HCT116 (cell line): ENCODE measurements around the gene LHX4. TPM values are rescaled to one million over a fixed set of nuclear protein-coding genes. Genes with fewer than 3 reads are reported as not detected.

ENCODE experiments used
- ATAC-seq: fragments of 200-7000 bp; cut with Tn5 transposase; 2 replicates; pipeline ENCODE4 v1.9.1; 2020; ENCODE audit warnings: mild to moderate bottlenecking, moderate library complexity
- BruUV-seq: library from RNA; stranded (reverse); fragments of 400-500 nt; replicated peaks from 2 replicates; lab custom pipeline; 2021; lab: Mats Ljungman, UMichigan
- CTCF ChIA-PET: fragments of 300-600 bp; sonication (Branson Sonifier 250); formaldehyde crosslinking; loops from one replicate; lab custom pipeline; 2021; ENCODE audit warnings: antibody characterized with exemption; lab: Charles Lee
- POLR2A ChIA-PET: fragments of 300-600, 350-600 bp; sonication (Branson Sonifier 250); formaldehyde crosslinking; loops from one replicate; lab custom pipeline; 2021; ENCODE audit warnings: antibody characterized with exemption; lab: Charles Lee
- RAD21 ChIA-PET, 2 experiments: fragments of 300-600 bp; sonication (Branson Sonifier 250); formaldehyde crosslinking; loops; one replicate each; lab custom pipeline; 2023; ENCODE audit warnings: low total read pairs in 2 of 2; ENCODE audit not compliant: uncharacterized antibody in 2 of 2, unreplicated experiment in 2 of 2, low non-redundant PET in 1 of 2; lab: Charles Lee
- DNase-seq: peaks from one replicate; pipeline ENCODE4 v3.0.0-alpha.2; 2010; ENCODE audit warnings: low read depth, low spot score
- H2AFZ ChIP-seq: fragments of 200-600 bp; shearing (Covaris generic), sonication (generic); 2 replicates; pipeline ENCODE4 v1.6.1; 2017; ENCODE audit warnings: low read depth, mixed run types, mixed read lengths, antibody characterized with exemption, low read length; ENCODE audit not compliant: poor library complexity, severe bottlenecking
- H3K27ac ChIP-seq: 2 replicates; pipeline ENCODE4 v1.5.1; 2012; ENCODE audit warnings: low read depth, low read length
- H3K27me3 ChIP-seq: fragments of 200-600 bp; sonication (generic); 2 replicates; pipeline ENCODE4 v1.6.1; 2016; ENCODE audit warnings: mixed run types, low read length, mixed read lengths; ENCODE audit not compliant: insufficient read depth
- H3K36me3 ChIP-seq, 2 experiments: fragments of 200-500 bp in 1 of 2; fragments of 200-600 bp in 1 of 2; sonication (Bioruptor generic) in 1 of 2; sonication (generic) in 1 of 2; 2 replicates each; pipeline versions ENCODE4 v1.5.1 to v1.6.1; 2014 to 2016; ENCODE audit warnings: low read length in 2 of 2, inconsistent platforms in 1 of 2, mixed read lengths in 1 of 2, mixed run types in 1 of 2; ENCODE audit not compliant: insufficient read depth in 2 of 2, control insufficient read depth in 1 of 2
- H3K4me1 ChIP-seq, 2 experiments: fragments of 200-600 bp in 1 of 2; sonication (generic) in 1 of 2; 2 replicates each; pipeline versions ENCODE4 v1.5.1 to v1.6.1; 2012 to 2017; ENCODE audit warnings: low read length in 2 of 2, inconsistent platforms in 1 of 2, mild to moderate bottlenecking in 1 of 2, mixed read lengths in 1 of 2, mixed run types in 1 of 2, moderate library complexity in 1 of 2; ENCODE audit not compliant: insufficient read depth in 2 of 2, control insufficient read depth in 1 of 2
- H3K4me2 ChIP-seq: fragments of 200-600 bp; sonication (generic); 2 replicates; pipeline ENCODE4 v1.6.1; 2017; ENCODE audit warnings: mixed run types, low read length, mixed read lengths
- H3K4me3 ChIP-seq, 2 experiments: fragments of 200-600 bp in 1 of 2; sonication (generic) in 1 of 2; replicated peaks in 1 of 2; 2 replicates each; pipeline ENCODE4 v1.5.1; 2011 to 2016; ENCODE audit warnings: low read length in 2 of 2, control low read depth in 1 of 2, low read depth in 1 of 2, mild to moderate bottlenecking in 1 of 2, mixed read lengths in 1 of 2, mixed run types in 1 of 2
- H3K79me2 ChIP-seq: fragments of 200-600 bp; sonication (generic); 2 replicates; pipeline ENCODE4 v1.6.1; 2017; ENCODE audit warnings: mild to moderate bottlenecking, mixed run types, low read length, moderate library complexity, mixed read lengths; ENCODE audit not compliant: insufficient read depth
- H3K9ac ChIP-seq: fragments of 200-600 bp; sonication (generic); 2 replicates; pipeline ENCODE4 v1.6.1; 2016; ENCODE audit warnings: low read length, mixed read lengths
- H3K9me2 ChIP-seq: fragments of 200-600 bp; sonication (generic), shearing (Covaris generic); 2 replicates; pipeline ENCODE4 v1.6.1; 2017; ENCODE audit warnings: mixed run types, mild to moderate bottlenecking, moderate library complexity; ENCODE audit not compliant: insufficient read depth
- H3K9me3 ChIP-seq, 2 experiments: fragments of 200-500 bp in 1 of 2; fragments of 200-600 bp in 1 of 2; sonication (Bioruptor generic) in 1 of 2; sonication (generic) in 1 of 2; 2 replicates each; pipeline ENCODE4 v1.6.1; 2014 to 2017; ENCODE audit warnings: low read length in 2 of 2, mixed read lengths in 2 of 2, inconsistent platforms in 1 of 2, low read depth in 1 of 2, mild to moderate bottlenecking in 1 of 2, mixed run types in 1 of 2, moderate library complexity in 1 of 2; ENCODE audit not compliant: control insufficient read depth in 1 of 2, insufficient read depth in 1 of 2
- H4K20me1 ChIP-seq: fragments of 200-600 bp; sonication (generic), shearing (Covaris generic); 2 replicates; pipeline ENCODE4 v1.6.1; 2017; ENCODE audit warnings: mixed run types, mild to moderate bottlenecking, moderate library complexity; ENCODE audit not compliant: insufficient read depth
- CBX3 ChIP-seq: IDR thresholded peaks from 2 replicates; pipeline ENCODE4 v1.6.1; 2012; ENCODE audit warnings: low read depth
- EGR1 ChIP-seq: IDR thresholded peaks from 2 replicates; pipeline ENCODE4 v1.6.1; 2012; ENCODE audit warnings: low read depth
- ELF1 ChIP-seq: IDR thresholded peaks from 2 replicates; pipeline ENCODE4 v1.6.1; 2012; ENCODE audit warnings: low read depth, borderline replicate concordance
- EZH2 ChIP-seq: fragments of 200-600 bp; sonication (generic); IDR thresholded peaks from 2 replicates; pipeline ENCODE4 v1.6.1; 2017; ENCODE audit warnings: antibody characterized with exemption, mixed run types
- FOSL1 ChIP-seq: IDR thresholded peaks from 2 replicates; pipeline ENCODE4 v1.6.1; 2012; ENCODE audit warnings: low read depth
- JUND ChIP-seq: IDR thresholded peaks from 2 replicates; pipeline ENCODE4 v1.6.1; 2012
- POLR2A ChIP-seq: IDR thresholded peaks from 2 replicates; pipeline ENCODE4 v1.7.0; 2011; ENCODE audit warnings: borderline replicate concordance; ENCODE audit not compliant: insufficient read depth, insufficient read length; ENCODE audit errors: extremely low read depth
- POLR2AphosphoS5 ChIP-seq: IDR thresholded peaks from 2 replicates; pipeline ENCODE4 v1.6.1; 2011; ENCODE audit warnings: mild to moderate bottlenecking, low read depth, low read length, moderate library complexity
- RAD21 ChIP-seq: IDR thresholded peaks from 2 replicates; pipeline ENCODE4 v1.6.1; 2012; ENCODE audit warnings: low read depth, mild to moderate bottlenecking
- SIN3A ChIP-seq: IDR thresholded peaks from 2 replicates; pipeline ENCODE4 v1.6.1; 2012; ENCODE audit warnings: low read depth
- SP1 ChIP-seq: IDR thresholded peaks from 2 replicates; pipeline ENCODE4 v1.6.1; 2012; ENCODE audit warnings: low read depth
- SRF ChIP-seq: IDR thresholded peaks from 2 replicates; pipeline ENCODE4 v1.6.1; 2012; ENCODE audit warnings: low read depth
- ZFX ChIP-seq: fragments of 450-650 bp; IDR thresholded peaks from 2 replicates; pipeline ENCODE4 v1.6.1; 2017
- ZNF274 ChIP-seq: fragments of 200-500 bp; sonication (Bioruptor generic); IDR thresholded peaks from 2 replicates; pipeline ENCODE4 v1.6.1; 2014; ENCODE audit warnings: mild to moderate bottlenecking, low read depth, low read length, inconsistent platforms
- intact Hi-C: fragments of 100-400 bp; cut with micrococcal nuclease; formaldehyde crosslinking; loops from 2 replicates; pipeline ENCODE4 v1.10.0; 2022
- total RNA-seq: library from RNA; stranded (reverse); gene quantifications from one replicate; pipeline ENCODE4 v1.2.1, GENCODE V29; 2021; ENCODE audit not compliant: unreplicated experiment
- TF ChIP-seq, protein P1 (sequence below): IDR thresholded peaks from 2 replicates; pipeline ENCODE4 v1.6.1; 2012
- TF ChIP-seq, protein P2 (sequence below): IDR thresholded peaks from 2 replicates; pipeline ENCODE4 v1.6.1; 2011; ENCODE audit warnings: mild to moderate bottlenecking, low read length, moderate library complexity; ENCODE audit not compliant: insufficient replicate concordance; ENCODE audit errors: extremely low read depth
- TF ChIP-seq, protein P3 (sequence below): IDR thresholded peaks from 2 replicates; pipeline ENCODE4 v1.6.1; 2012; ENCODE audit warnings: low read depth
- TF ChIP-seq, protein P4 (sequence below): IDR thresholded peaks from 2 replicates; pipeline ENCODE4 v1.6.1; 2012
- TF ChIP-seq, protein P5 (sequence below), 3 experiments: fragments of 200-600 bp in 1 of 3; sonication (generic) in 1 of 3; IDR thresholded peaks in 2 of 3; conservative IDR thresholded peaks in 1 of 3; 2 replicates each; pipeline ENCODE4 v1.5.1; 2012 to 2017; ENCODE audit warnings: low read depth in 2 of 3, low read length in 2 of 3, antibody characterized with exemption in 1 of 3, borderline replicate concordance in 1 of 3, control low read depth in 1 of 3, mild to moderate bottlenecking in 1 of 3, mixed read lengths in 1 of 3, mixed run types in 1 of 3, moderate library complexity in 1 of 3; ENCODE audit not compliant: insufficient read depth in 1 of 3

The LHX4 gene
- total RNA-seq, 1 experiment from 2014 or later = 0.44 TPM

DNA sequence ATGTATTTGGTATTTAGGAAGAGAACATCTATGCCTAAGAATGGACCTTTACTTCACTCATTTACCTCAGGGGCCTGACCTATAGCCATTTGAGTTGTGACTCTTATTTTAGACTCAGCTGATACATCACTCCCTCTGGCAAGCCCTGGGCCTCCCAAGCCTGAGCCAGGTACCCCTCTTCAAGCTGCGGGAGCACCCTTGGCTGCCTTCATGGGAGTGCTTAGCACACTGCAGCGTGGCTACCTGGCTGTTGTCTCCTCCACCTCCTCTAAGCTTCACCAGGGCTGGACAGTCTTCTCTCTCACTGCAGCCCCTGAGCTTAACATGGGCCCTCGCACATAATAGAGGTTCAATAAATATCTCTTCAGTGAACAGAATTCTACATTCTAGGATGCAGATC, 23.5 kb upstream of the LHX4 start:
- Histone ChIP-seq H3K36me3 (no peaks in the 10 kb centered on the region), H3K4me3 (no peak overlapping the region), H3K27me3 (no peaks in the 10 kb centered on the region), H3K4me1 (no peaks in the 10 kb centered on the region), H3K9ac (no peak overlapping the region), H2AFZ (no peak overlapping the region), H3K9me3 (no peaks in the 10 kb centered on the region), H3K4me2 (no peak overlapping the region), H4K20me1 (no peaks in the 10 kb centered on the region), H3K27ac (no peak overlapping the region), H3K79me2 (no peaks in the 10 kb centered on the region), H3K9me2 (no peaks in the 10 kb centered on the region)
- TF ChIP-seq SRF (no peak), RAD21 (no peak), SIN3A (no peak), SP1 (no peak), FOSL1 (no peak), POLR2AphosphoS5 (no peak), EGR1 (no peak), ELF1 (no peak), ZFX (no peak), CBX3 (no peak), EZH2 (no peak), POLR2A (no peak), JUND (no peak), ZNF274 (no peak)
- TF ChIP-seq, protein P1, sequence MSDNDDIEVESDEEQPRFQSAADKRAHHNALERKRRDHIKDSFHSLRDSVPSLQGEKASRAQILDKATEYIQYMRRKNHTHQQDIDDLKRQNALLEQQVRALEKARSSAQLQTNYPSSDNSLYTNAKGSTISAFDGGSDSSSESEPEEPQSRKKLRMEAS = no peak
- TF ChIP-seq, protein P2, sequence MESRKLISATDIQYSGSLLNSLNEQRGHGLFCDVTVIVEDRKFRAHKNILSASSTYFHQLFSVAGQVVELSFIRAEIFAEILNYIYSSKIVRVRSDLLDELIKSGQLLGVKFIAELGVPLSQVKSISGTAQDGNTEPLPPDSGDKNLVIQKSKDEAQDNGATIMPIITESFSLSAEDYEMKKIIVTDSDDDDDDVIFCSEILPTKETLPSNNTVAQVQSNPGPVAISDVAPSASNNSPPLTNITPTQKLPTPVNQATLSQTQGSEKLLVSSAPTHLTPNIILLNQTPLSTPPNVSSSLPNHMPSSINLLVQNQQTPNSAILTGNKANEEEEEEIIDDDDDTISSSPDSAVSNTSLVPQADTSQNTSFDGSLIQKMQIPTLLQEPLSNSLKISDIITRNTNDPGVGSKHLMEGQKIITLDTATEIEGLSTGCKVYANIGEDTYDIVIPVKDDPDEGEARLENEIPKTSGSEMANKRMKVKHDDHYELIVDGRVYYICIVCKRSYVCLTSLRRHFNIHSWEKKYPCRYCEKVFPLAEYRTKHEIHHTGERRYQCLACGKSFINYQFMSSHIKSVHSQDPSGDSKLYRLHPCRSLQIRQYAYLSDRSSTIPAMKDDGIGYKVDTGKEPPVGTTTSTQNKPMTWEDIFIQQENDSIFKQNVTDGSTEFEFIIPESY = no peak
- TF ChIP-seq, protein P3, sequence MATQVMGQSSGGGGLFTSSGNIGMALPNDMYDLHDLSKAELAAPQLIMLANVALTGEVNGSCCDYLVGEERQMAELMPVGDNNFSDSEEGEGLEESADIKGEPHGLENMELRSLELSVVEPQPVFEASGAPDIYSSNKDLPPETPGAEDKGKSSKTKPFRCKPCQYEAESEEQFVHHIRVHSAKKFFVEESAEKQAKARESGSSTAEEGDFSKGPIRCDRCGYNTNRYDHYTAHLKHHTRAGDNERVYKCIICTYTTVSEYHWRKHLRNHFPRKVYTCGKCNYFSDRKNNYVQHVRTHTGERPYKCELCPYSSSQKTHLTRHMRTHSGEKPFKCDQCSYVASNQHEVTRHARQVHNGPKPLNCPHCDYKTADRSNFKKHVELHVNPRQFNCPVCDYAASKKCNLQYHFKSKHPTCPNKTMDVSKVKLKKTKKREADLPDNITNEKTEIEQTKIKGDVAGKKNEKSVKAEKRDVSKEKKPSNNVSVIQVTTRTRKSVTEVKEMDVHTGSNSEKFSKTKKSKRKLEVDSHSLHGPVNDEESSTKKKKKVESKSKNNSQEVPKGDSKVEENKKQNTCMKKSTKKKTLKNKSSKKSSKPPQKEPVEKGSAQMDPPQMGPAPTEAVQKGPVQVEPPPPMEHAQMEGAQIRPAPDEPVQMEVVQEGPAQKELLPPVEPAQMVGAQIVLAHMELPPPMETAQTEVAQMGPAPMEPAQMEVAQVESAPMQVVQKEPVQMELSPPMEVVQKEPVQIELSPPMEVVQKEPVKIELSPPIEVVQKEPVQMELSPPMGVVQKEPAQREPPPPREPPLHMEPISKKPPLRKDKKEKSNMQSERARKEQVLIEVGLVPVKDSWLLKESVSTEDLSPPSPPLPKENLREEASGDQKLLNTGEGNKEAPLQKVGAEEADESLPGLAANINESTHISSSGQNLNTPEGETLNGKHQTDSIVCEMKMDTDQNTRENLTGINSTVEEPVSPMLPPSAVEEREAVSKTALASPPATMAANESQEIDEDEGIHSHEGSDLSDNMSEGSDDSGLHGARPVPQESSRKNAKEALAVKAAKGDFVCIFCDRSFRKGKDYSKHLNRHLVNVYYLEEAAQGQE = no peak
- TF ChIP-seq, protein P4, sequence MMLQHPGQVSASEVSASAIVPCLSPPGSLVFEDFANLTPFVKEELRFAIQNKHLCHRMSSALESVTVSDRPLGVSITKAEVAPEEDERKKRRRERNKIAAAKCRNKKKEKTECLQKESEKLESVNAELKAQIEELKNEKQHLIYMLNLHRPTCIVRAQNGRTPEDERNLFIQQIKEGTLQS = no peak
- TF ChIP-seq, protein P5, sequence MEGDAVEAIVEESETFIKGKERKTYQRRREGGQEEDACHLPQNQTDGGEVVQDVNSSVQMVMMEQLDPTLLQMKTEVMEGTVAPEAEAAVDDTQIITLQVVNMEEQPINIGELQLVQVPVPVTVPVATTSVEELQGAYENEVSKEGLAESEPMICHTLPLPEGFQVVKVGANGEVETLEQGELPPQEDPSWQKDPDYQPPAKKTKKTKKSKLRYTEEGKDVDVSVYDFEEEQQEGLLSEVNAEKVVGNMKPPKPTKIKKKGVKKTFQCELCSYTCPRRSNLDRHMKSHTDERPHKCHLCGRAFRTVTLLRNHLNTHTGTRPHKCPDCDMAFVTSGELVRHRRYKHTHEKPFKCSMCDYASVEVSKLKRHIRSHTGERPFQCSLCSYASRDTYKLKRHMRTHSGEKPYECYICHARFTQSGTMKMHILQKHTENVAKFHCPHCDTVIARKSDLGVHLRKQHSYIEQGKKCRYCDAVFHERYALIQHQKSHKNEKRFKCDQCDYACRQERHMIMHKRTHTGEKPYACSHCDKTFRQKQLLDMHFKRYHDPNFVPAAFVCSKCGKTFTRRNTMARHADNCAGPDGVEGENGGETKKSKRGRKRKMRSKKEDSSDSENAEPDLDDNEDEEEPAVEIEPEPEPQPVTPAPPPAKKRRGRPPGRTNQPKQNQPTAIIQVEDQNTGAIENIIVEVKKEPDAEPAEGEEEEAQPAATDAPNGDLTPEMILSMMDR (IDR thresholded peaks at IDR 0.05 in 2 of 3, conservative IDR thresholded peaks at IDR 0.05 in 1 of 3; ENCODE audit: borderline replicate concordance in 1 of 3, insufficient read depth in 1 of 3, low read depth in 2 of 3, low read length in 2 of 3) = no peak
- ChIA-PET RAD21 (no interaction called here), POLR2A (no interaction called here), CTCF (no interaction called here)
- intact Hi-C loops = no loop called here
- BruUV-seq = no TSS peak
- DNase-seq (no peak), ATAC-seq (no peak)
